Natural killer cell (primary cell): ENCODE data around the gene MRPS35. TPM values are rescaled to one million over a fixed set of nuclear protein-coding genes. Genes with fewer than 3 reads are reported as not detected.

Source experiments
- ATAC-seq, 3 donors: fragments of 150-1000 bp in 2 of 3; fragments of 200-7000 bp in 1 of 3; cut with Tn5 transposase; 1 replicate in 1 of 3; 2 replicates in 2 of 3; pipeline ENCODE4 v1.10.0; 2021; ENCODE audit warnings: mild to moderate bottlenecking in 2 of 3, moderate library complexity in 2 of 3
- DNase-seq, 2 donors: peaks; one replicate each; pipeline versions ENCODE4 v3.0.0 to v3.0.0-alpha.2; 2013 to 2021; ENCODE audit warnings: mixed read lengths in 1 of 2
- H3K27ac ChIP-seq: one replicate; pipeline ENCODE4 v1.5.1; 2013; ENCODE audit warnings: mild to moderate bottlenecking, low read length
- H3K27me3 ChIP-seq: one replicate; pipeline ENCODE4 v1.6.1; 2013; ENCODE audit warnings: low read length; ENCODE audit not compliant: control insufficient read depth, insufficient read depth
- H3K36me3 ChIP-seq: one replicate; pipeline ENCODE4 v1.6.1; 2013; ENCODE audit warnings: low read length; ENCODE audit not compliant: control insufficient read depth, insufficient read depth
- H3K4me1 ChIP-seq: one replicate; pipeline ENCODE4 v1.6.1; 2013; ENCODE audit warnings: low read length; ENCODE audit not compliant: control insufficient read depth, insufficient read depth
- H3K4me3 ChIP-seq: one replicate; pipeline ENCODE4 v1.5.1; 2013; ENCODE audit warnings: low read length
- H3K9me3 ChIP-seq: one replicate; pipeline ENCODE4 v1.6.1; 2013; ENCODE audit warnings: low read length; ENCODE audit not compliant: control insufficient read depth, insufficient read depth
- H3K27ac Mint-ChIP-seq, 2 donors: one replicate each; pipeline ENCODE4 v1.8.0; 2022; ENCODE audit warnings: mild to moderate bottlenecking in 2 of 2, mixed read lengths in 2 of 2, moderate library complexity in 1 of 2
- H3K27me3 Mint-ChIP-seq, 2 donors: one replicate each; pipeline ENCODE4 v1.8.0; 2022; ENCODE audit warnings: low read depth in 2 of 2, mixed read lengths in 2 of 2
- H3K36me3 Mint-ChIP-seq: one replicate; pipeline ENCODE4 v1.8.0; 2022; ENCODE audit warnings: mixed read lengths
- H3K4me1 Mint-ChIP-seq, 2 donors: one replicate each; pipeline ENCODE4 v1.8.0; 2022; ENCODE audit warnings: mixed read lengths in 2 of 2
- H3K4me3 Mint-ChIP-seq: one replicate; pipeline ENCODE4 v1.8.0; 2022; ENCODE audit warnings: mild to moderate bottlenecking, moderate library complexity, mixed read lengths
- H3K9me3 Mint-ChIP-seq, 2 donors: one replicate each; pipeline ENCODE4 v1.8.0; 2022; ENCODE audit warnings: mixed read lengths in 2 of 2
- CTCF ChIP-seq: fragments of 200-600 bp; IDR thresholded peaks from one replicate; pipeline ENCODE4 v1.8.0; 2022; ENCODE audit warnings: antibody characterized with exemption
- WGBS: methylation state at CpG from one replicate; pipeline ENCODE4 v1.1.7; 2013; ENCODE audit warnings: missing lambda C conversion rate; ENCODE audit not compliant: insufficient coverage; 5-methylcytosine and 5-hydroxymethylcytosine counted together
- intact Hi-C: fragments of 100-400 bp; cut with micrococcal nuclease; formaldehyde crosslinking; loops from one replicate; pipeline ENCODE4 v1.14.2; 2022
- total RNA-seq, 4 donors: library from RNA; stranded (reverse); fragments of 120-200 nt in 1 of 4; gene quantifications; one replicate each; pipeline versions ENCODE4 v1.2.3 to v1.2.4, GENCODE V29; 2013 to 2022

The MRPS35 gene
- total RNA-seq, 3 donors from 2014 or later (not counting 1 experiment from before 2014, with no cell fraction given): 16.7 to 20.5 (median 18.6) TPM

DNA sequence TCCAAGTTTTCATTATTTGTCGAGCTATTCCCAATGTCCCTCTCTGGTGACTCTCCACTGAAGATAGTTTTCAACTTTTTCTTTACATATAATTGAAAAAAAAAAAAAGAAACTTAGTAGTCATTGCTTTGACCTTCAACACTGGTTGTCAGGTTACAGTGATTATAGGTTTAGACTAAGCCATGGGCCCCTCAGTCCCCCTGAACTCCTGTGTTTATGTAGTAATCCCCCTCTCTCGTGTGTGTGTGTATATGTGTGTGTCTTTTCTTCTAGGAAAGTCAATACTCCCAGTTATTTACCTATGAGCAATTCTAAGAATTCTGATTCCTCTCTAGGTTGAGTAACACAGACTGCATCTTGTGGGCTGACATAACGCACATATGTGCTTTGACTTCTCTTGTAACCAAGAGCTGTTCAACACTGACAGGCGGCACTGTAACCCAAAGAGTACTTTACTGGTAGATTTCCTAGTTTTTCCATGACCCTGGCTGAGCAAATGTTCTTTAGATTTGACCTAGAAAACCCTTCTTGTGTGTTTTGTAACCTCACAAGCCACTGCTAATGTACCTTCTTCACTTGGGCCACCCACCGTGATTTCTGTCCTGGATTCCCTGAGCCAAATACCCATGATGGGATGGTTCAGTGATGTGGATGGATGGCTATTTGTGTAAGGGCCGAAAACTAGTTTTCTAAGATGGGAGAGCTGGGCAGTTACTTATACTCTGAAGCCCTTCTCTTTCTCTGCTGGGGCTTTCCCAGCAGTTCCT lies 84.4 kb downstream of the MRPS35 start:
- Histone ChIP-seq H3K4me1 (no peaks in the 10 kb centered on the region), H3K36me3 (peaks cover 31% of the 10 kb centered on the region), H3K27me3 (no peaks in the 10 kb centered on the region), H3K27ac (no peak overlapping the region), H3K4me3 (no peak overlapping the region), H3K9me3 (no peaks in the 10 kb centered on the region)
- no peak for TF ChIP-seq CTCF
- intact Hi-C loops: no loop called here
- Mint-ChIP-seq H3K9me3 (no peaks in the 10 kb centered on the region), H3K27ac (no peak overlapping the region), H3K36me3 (peaks cover 21% of the 10 kb centered on the region), H3K27me3 (no peaks in the 10 kb centered on the region), H3K4me1 (peaks cover 0 to 5% of the 10 kb centered on the region in 2 donors), H3K4me3 (no peak overlapping the region)
- WGBS: 100% methylated on average over 4 of the region's 6 CpGs
- ATAC-seq (no peak), DNase-seq (no peak)

DNA sequence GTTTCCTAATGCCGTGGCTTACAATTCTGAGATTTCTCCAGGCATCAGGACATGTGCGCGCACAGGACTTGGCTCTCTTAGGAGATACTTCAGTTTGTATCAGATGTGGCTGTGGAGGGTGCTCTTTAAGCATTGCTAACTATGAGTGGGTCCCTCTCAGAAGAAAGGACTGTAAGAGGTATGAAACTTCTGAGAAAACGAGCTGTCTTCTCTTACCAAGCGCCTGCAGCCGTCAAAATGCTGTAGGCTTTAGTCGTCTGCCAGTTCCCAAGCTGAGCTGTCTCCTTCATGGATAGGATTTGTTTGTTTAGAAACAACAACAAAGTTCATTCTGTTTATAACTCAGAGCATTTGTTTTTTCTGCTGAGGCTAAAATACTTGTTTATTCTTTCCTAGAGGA lies 85.5 kb downstream of the MRPS35 start:
- Histone ChIP-seq H3K27me3 (no peaks in the 10 kb centered on the region), H3K9me3 (no peaks in the 10 kb centered on the region), H3K27ac (no peak overlapping the region), H3K4me3 (no peak overlapping the region), H3K36me3 (peaks cover 31% of the 10 kb centered on the region), H3K4me1 (no peaks in the 10 kb centered on the region)
- Mint-ChIP-seq H3K27me3 (no peaks in the 10 kb centered on the region), H3K4me1 (peaks cover 5% of the 10 kb centered on the region in 2 donors), H3K36me3 (peaks cover 21% of the 10 kb centered on the region), H3K4me3 (no peak overlapping the region), H3K27ac (no peak overlapping the region), H3K9me3 (no peaks in the 10 kb centered on the region)
- intact Hi-C loops: no loop called here
- WGBS: 95% methylated on average over 7 of the region's 7 CpGs
- ATAC-seq (no peak), DNase-seq (no peak)
- TF ChIP-seq CTCF: no peak

- no peak for DNase-seq
- Histone ChIP-seq H3K27me3 (no peaks in the 10 kb centered on the region), H3K4me1 (no peaks in the 10 kb centered on the region), H3K36me3 (peaks cover 22% of the 10 kb centered on the region), H3K4me3 (no peak overlapping the region), H3K9me3 (no peaks in the 10 kb centered on the region), H3K27ac (no peak overlapping the region)
- no peaks in the 10 kb centered on the region for H3K9me3 Mint-ChIP-seq
- no peaks in the 10 kb centered on the region for H3K27me3 Mint-ChIP-seq
- 98% methylated on average over 24 of the region's 24 CpGs for WGBS
- peaks cover 0 to 5% of the 10 kb centered on the region in 2 donors for H3K4me1 Mint-ChIP-seq
- intact Hi-C loops: no loop called here
- TF ChIP-seq CTCF: no peak
- peaks cover 11% of the 10 kb centered on the region for H3K36me3 Mint-ChIP-seq
- ATAC-seq: no peak
- no peak overlapping the region for H3K27ac Mint-ChIP-seq
- H3K4me3 Mint-ChIP-seq: no peak overlapping the region
Measured at GRCh38 chr12:27797301-27798025, 86.8 kb downstream of the MRPS35 start.
